ENCODE results near the gene RHBG. TPM values are rescaled to one million over a fixed set of nuclear protein-coding genes. Genes with fewer than 3 reads are reported as not detected.

Gene RHBG
- total and polyA plus RNA-seq, 2 donors from 2014 or later, result 4.2 to 61.9 TPM

- no peak for FAIRE-seq
- no peak overlapping the region for H3K27ac ChIP-seq (ENCODE audit: low read depth in 2 of 2, low read length in 2 of 2)
- no peak overlapping the region for H3K9ac ChIP-seq (ENCODE audit: low read length in 3 of 3)
- no peak for DNase-seq
- peaks cover 68% of the 10 kb centered on the region for H3K27me3 ChIP-seq (ENCODE audit: control insufficient read depth, insufficient read depth, low read length)
- intact Hi-C loops (cut with DNase I), result no loop called here
- H3K4me1 ChIP-seq (ENCODE audit: control insufficient read depth in 2 of 3, insufficient read depth in 2 of 3, low read depth in 1 of 3, low read length in 3 of 3), result peaks cover 0 to 10% (median 0%) of the 10 kb centered on the region in 3 donors
- H3K36me3 ChIP-seq (ENCODE audit: control insufficient read depth in 2 of 3, insufficient read depth in 3 of 3, low read length in 3 of 3), result no peaks in the 10 kb centered on the region
- H3K4me3 ChIP-seq (ENCODE audit: low read length in 3 of 3), result peak overlapping the region in 1 of 3 donors; percentile 29
- TF ChIP-seq, protein P1, sequence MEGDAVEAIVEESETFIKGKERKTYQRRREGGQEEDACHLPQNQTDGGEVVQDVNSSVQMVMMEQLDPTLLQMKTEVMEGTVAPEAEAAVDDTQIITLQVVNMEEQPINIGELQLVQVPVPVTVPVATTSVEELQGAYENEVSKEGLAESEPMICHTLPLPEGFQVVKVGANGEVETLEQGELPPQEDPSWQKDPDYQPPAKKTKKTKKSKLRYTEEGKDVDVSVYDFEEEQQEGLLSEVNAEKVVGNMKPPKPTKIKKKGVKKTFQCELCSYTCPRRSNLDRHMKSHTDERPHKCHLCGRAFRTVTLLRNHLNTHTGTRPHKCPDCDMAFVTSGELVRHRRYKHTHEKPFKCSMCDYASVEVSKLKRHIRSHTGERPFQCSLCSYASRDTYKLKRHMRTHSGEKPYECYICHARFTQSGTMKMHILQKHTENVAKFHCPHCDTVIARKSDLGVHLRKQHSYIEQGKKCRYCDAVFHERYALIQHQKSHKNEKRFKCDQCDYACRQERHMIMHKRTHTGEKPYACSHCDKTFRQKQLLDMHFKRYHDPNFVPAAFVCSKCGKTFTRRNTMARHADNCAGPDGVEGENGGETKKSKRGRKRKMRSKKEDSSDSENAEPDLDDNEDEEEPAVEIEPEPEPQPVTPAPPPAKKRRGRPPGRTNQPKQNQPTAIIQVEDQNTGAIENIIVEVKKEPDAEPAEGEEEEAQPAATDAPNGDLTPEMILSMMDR (IDR thresholded peaks at IDR 0.05; ENCODE audit: borderline replicate concordance, extremely low read depth, insufficient read depth), result no peak
- H3K9me3 ChIP-seq (ENCODE audit: control insufficient read depth in 2 of 3, insufficient read depth in 1 of 3, low read length in 3 of 3), result no peaks in the 10 kb centered on the region
Measured at GRCh38 chr1:156421939-156422601, 53.1 kb downstream of the RHBG start.

DNA sequence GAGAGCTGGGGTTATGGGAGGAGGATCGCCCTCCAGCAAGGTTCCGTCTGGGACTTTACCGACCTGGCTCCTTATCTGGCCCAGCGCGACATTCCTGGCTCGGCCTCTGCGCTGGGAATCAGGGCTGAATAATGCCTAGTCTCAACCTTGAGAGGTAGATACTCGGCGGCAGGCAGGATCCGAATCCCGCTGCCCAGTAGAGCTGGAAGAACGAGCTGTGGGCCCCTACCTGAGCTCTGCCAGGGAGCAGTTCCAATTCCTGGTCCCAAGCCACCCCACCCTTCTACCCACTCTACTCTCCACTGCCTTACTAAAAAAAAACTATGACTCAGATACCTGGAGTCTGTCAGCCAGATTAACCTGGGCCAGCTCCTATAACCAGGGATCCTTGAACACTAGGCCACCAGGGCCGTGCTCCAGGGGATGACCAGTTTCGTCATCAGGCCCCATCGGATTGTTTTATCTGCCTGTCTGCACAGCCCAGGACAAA, 53.6 kb downstream of the RHBG start:
- Histone ChIP-seq H3K4me1 (ENCODE audit: control insufficient read depth in 2 of 3, insufficient read depth in 2 of 3, low read depth in 1 of 3, low read length in 3 of 3) (peaks cover 0 to 10% (median 0%) of the 10 kb centered on the region in 3 donors), H3K27ac (ENCODE audit: low read depth in 2 of 2, low read length in 2 of 2) (no peak overlapping the region), H3K36me3 (ENCODE audit: control insufficient read depth in 2 of 3, insufficient read depth in 3 of 3, low read length in 3 of 3) (no peaks in the 10 kb centered on the region), H3K27me3 (ENCODE audit: control insufficient read depth, insufficient read depth, low read length) (peaks cover 69% of the 10 kb centered on the region), H3K9me3 (ENCODE audit: control insufficient read depth in 2 of 3, insufficient read depth in 1 of 3, low read length in 3 of 3) (no peaks in the 10 kb centered on the region), H3K9ac (ENCODE audit: low read length in 3 of 3) (no peak overlapping the region), H3K4me3 (ENCODE audit: low read length in 3 of 3) (no peak overlapping the region)
- intact Hi-C loops (cut with DNase I), result no loop called here
- DNase-seq (peak in 1 of 5 donors; percentile 61), FAIRE-seq (no peak)
- TF ChIP-seq, protein P1 (IDR thresholded peaks at IDR 0.05; ENCODE audit: borderline replicate concordance, extremely low read depth, insufficient read depth), result no peak

GRCh38 chr1:156423422-156424352, 54.7 kb downstream of the RHBG start:
- TF ChIP-seq, protein P1 (IDR thresholded peaks at IDR 0.05; ENCODE audit: borderline replicate concordance, extremely low read depth, insufficient read depth), result no peak
- Histone ChIP-seq H3K4me1 (ENCODE audit: control insufficient read depth in 2 of 3, insufficient read depth in 2 of 3, low read depth in 1 of 3, low read length in 3 of 3) (peaks cover 0 to 10% (median 0%) of the 10 kb centered on the region in 3 donors), H3K36me3 (ENCODE audit: control insufficient read depth in 2 of 3, insufficient read depth in 3 of 3, low read length in 3 of 3) (no peaks in the 10 kb centered on the region), H3K9ac (ENCODE audit: low read length in 3 of 3) (no peak overlapping the region), H3K9me3 (ENCODE audit: control insufficient read depth in 2 of 3, insufficient read depth in 1 of 3, low read length in 3 of 3) (no peaks in the 10 kb centered on the region), H3K4me3 (ENCODE audit: low read length in 3 of 3) (no peak overlapping the region), H3K27ac (ENCODE audit: low read depth in 2 of 2, low read length in 2 of 2) (no peak overlapping the region), H3K27me3 (ENCODE audit: control insufficient read depth, insufficient read depth, low read length) (peaks cover 71% of the 10 kb centered on the region)
- no peak for DNase-seq
- FAIRE-seq, result no peak
- intact Hi-C loops (cut with DNase I), result no loop called here

All from kidney (tissue), 14 donors.